Lower lobe of right lung (tissue), 2 donors: ENCODE measurements around the gene KCTD14. TPM values are rescaled to one million over a fixed set of nuclear protein-coding genes. Genes with fewer than 3 reads are reported as not detected.
"Not testable (repeated sequence)": the region's sequence is repeated elsewhere in the genome, so short reads cannot be mapped to it uniquely, and the experiment has no call there.

Source experiments
- ATAC-seq, 2 donors: fragments of 200-7000 bp; cut with Tn5 transposase; one replicate each; pipeline ENCODE4 v1.9.1; 2020 to 2022; ENCODE audit warnings: mild to moderate bottlenecking in 2 of 2, moderate library complexity in 2 of 2
- DNase-seq: peaks from one replicate; pipeline ENCODE4 v3.0.0-alpha.2; 2020
- H3K27ac ChIP-seq: fragments of 200-600 bp; one replicate; pipeline ENCODE4 v1.8.0; 2022
- H3K27me3 ChIP-seq: fragments of 200-600 bp; one replicate; pipeline ENCODE4 v1.8.0; 2022; ENCODE audit warnings: low read depth
- H3K36me3 ChIP-seq: fragments of 200-600 bp; one replicate; pipeline ENCODE4 v1.8.0; 2022; ENCODE audit warnings: mild to moderate bottlenecking
- H3K4me1 ChIP-seq: fragments of 200-600 bp; one replicate; pipeline ENCODE4 v1.8.0; 2022
- H3K4me3 ChIP-seq: fragments of 200-600 bp; one replicate; pipeline ENCODE4 v1.8.0; 2022; ENCODE audit warnings: mild to moderate bottlenecking
- H3K9me3 ChIP-seq: fragments of 200-600 bp; one replicate; pipeline ENCODE4 v1.8.0; 2022
- intact Hi-C: fragments of 100-400 bp; cut with DNase I; formaldehyde crosslinking; loops from one replicate; pipeline ENCODE4 v1.11.0; 2022
- total RNA-seq: library from RNA; stranded (reverse); fragmentation: NEBNext Ultra II Directional; extraction: Animal tissue kit (Norgen Biotek cat#: 25700); gene quantifications from one replicate; pipeline ENCODE4 v1.2.1, GENCODE V29; 2021
- TF ChIP-seq, protein P1 (sequence below): fragments of 200-600 bp; IDR thresholded peaks from one replicate; pipeline ENCODE4 v1.8.0; 2022; ENCODE audit warnings: antibody characterized with exemption, mild to moderate bottlenecking
- donor health status: DM: no; HTN: yes; CAD: no; lungs with severe emphysema.

The KCTD14 gene
- total RNA-seq, 1 donor from 2014 or later, result 12.3 TPM

DNA sequence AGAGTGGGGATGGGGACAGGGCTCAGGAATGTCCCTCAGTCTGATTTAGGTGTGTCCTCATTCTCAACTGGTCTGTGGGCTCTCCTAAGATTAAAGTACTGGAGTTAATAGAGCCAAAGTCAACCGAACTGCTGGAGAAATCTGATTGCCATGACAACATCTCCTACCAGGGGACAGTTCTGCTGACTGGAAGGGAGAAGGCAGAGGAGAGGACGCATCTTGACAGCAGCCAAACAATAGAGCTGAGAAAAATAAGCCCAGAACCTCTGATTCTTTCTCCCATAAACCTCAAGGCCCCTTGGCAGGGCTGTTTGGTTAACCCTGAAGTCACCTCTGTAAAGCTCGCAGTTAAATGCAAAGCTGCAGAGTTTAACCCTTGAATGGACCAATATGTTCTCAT, 2.8 kb downstream of the KCTD14 start:
- ATAC-seq (peak in 1 of 2 donors; percentile 29), DNase-seq (no peak)
- H3K4me1 ChIP-seq, result peaks cover 8% of the 10 kb centered on the region
- H3K4me3 ChIP-seq, result no peak overlapping the region
- TF ChIP-seq, protein P1, sequence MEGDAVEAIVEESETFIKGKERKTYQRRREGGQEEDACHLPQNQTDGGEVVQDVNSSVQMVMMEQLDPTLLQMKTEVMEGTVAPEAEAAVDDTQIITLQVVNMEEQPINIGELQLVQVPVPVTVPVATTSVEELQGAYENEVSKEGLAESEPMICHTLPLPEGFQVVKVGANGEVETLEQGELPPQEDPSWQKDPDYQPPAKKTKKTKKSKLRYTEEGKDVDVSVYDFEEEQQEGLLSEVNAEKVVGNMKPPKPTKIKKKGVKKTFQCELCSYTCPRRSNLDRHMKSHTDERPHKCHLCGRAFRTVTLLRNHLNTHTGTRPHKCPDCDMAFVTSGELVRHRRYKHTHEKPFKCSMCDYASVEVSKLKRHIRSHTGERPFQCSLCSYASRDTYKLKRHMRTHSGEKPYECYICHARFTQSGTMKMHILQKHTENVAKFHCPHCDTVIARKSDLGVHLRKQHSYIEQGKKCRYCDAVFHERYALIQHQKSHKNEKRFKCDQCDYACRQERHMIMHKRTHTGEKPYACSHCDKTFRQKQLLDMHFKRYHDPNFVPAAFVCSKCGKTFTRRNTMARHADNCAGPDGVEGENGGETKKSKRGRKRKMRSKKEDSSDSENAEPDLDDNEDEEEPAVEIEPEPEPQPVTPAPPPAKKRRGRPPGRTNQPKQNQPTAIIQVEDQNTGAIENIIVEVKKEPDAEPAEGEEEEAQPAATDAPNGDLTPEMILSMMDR, result no peak
- peaks cover 8% of the 10 kb centered on the region for H3K36me3 ChIP-seq
- H3K9me3 ChIP-seq, result no peaks in the 10 kb centered on the region
- no peak overlapping the region for H3K27ac ChIP-seq
- intact Hi-C loops, result no loop called here
- H3K27me3 ChIP-seq, result no peaks in the 10 kb centered on the region

DNA sequence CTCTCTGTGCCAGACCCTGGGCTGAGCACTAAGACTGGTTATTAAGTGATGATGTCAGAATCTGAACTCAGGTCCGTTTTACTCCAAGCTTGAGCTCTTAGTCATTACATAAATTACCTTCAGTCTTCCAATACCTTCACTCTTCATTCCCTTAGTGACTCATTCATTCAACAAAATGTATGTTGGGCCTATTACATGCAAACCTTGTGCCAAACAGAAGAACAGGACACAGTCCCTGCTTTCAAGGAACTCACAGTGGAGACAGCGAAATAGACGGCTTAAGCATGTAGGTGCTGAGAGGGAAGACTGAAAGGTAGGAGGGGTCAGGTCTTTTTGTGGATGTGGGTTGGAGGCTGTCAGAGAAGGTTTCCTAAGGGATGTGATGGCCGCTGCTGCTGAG, 3.3 kb downstream of the KCTD14 start:
- no peak overlapping the region for H3K27ac ChIP-seq
- H3K9me3 ChIP-seq, result no peaks in the 10 kb centered on the region
- peaks cover 8% of the 10 kb centered on the region for H3K4me1 ChIP-seq
- TF ChIP-seq, protein P1, result no peak
- ATAC-seq, result no peak
- H3K27me3 ChIP-seq, result no peaks in the 10 kb centered on the region
- peaks cover 8% of the 10 kb centered on the region for H3K36me3 ChIP-seq
- intact Hi-C loops, result no loop called here
- no peak for DNase-seq
- no peak overlapping the region for H3K4me3 ChIP-seq

DNA sequence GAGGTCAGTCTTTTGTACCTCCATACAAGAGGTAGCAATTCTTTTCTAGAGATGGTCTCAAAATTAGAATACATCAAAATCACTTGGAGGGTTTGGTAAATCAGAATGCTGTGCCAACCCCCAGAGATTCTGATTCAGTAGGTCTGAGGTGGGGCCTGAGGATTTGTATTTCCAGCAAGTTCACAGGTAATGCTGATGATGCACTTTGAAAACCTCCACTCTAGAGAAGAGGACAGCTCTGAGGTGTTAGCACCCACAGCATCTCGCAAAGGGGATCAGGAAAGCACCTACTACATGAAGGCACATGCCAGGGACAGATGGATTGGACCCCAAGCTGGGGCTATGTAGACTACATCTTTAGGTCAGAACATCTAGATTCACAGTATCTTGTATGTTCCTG, 7.2 kb downstream of the KCTD14 start:
- intact Hi-C loops, result no loop called here
- Histone ChIP-seq H3K27me3 (no peaks in the 10 kb centered on the region), H3K4me3 (no peak overlapping the region), H3K27ac (no peak overlapping the region), H3K4me1 (no peaks in the 10 kb centered on the region), H3K9me3 (no peaks in the 10 kb centered on the region), H3K36me3 (peaks cover 8% of the 10 kb centered on the region)
- no peak for DNase-seq
- no peak for ATAC-seq
- TF ChIP-seq, protein P1, result no peak

DNA sequence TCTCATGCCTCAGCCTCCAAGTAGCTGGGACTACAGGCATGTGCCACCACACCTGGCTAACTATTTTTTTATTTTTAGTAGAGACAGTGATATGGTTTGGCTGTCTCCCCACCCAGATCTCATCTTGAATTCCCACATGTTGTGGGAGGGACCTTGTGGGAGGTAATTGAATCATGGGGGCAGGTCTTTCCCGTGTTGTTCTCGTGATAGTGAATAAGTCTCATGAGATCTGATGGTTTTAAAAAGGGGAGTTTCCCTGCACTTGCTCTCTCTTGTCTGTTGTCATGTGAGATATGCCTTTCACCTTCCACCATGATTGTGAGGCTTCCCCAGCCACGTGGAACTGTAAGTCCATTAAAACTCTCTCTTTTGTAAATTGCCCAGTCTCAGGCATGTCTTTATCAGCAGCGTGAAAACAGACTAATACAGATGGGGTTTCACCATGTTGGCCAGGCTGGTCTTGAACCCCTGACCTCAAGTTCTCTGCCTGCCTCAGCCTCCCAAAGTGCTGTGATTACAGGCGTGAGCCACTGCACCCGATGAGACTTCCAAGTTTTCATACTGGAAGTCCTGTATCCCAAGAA, 8.0 kb downstream of the KCTD14 start:
- H3K36me3 ChIP-seq, H3K4me3 ChIP-seq, intact Hi-C loops, DNase-seq, ATAC-seq, H3K4me1 ChIP-seq, H3K27me3 ChIP-seq, H3K9me3 ChIP-seq, H3K27ac ChIP-seq: not testable (repeated sequence)

DNA sequence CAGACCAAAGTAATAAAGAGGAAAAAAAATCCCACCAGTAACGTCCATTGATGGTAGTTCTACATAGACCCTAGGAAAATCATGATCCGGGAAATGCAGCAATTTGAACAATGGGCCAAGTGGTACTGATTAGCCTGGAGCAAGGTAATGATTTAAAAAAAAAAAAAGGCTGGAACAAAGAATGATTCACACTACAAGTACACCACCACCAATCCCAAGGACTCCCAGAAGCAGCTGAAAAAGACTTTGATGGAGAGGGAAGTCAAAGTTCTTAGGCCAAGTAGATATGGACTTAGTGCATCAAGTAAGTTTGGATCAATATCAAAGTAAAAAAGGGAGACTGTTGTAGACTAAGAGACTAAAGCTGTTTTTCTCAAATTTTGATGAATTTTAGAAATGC, 11.8 kb downstream of the KCTD14 start:
- intact Hi-C loops, result no loop called here
- H3K4me3 ChIP-seq, result no peak overlapping the region

DNA sequence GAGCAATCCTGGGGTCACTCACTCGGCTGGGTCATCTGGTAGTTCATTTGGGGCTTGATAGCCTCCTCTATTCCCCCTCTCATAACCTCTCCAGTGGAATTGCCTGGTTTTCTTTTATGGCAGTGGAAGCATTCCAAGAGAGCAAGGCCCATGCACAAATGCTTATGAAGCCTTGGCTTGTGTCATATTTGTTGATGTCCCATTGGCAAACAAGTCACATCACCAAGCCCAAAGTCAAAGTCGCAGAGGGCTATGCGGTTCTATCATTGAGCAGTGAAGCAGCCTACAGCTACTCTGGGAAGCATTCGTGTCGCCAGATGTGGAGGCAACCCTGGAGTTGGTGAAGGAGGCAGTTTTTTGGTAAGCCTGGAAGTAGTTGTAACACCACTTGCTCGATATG, 12.3 kb downstream of the KCTD14 start:
- TF ChIP-seq, protein P1, result no peak

More for the DNA sequence above, 11.8 kb downstream of the KCTD14 start:
- no peak for ATAC-seq
- no peaks in the 10 kb centered on the region for H3K27me3 ChIP-seq
- no peaks in the 10 kb centered on the region for H3K4me1 ChIP-seq
- H3K9me3 ChIP-seq, result no peaks in the 10 kb centered on the region
- H3K36me3 ChIP-seq, result peaks cover 3% of the 10 kb centered on the region
- DNase-seq, result no peak
- H3K27ac ChIP-seq, result no peak overlapping the region
- TF ChIP-seq, protein P1, result no peak

More for the DNA sequence above, 12.3 kb downstream of the KCTD14 start:
- no peaks in the 10 kb centered on the region for H3K9me3 ChIP-seq
- H3K27me3 ChIP-seq, result no peaks in the 10 kb centered on the region
- H3K27ac ChIP-seq, result no peak overlapping the region
- H3K4me1 ChIP-seq, result no peaks in the 10 kb centered on the region
- intact Hi-C loops, result no loop called here
- H3K36me3 ChIP-seq, result no peaks in the 10 kb centered on the region
- H3K4me3 ChIP-seq, result no peak overlapping the region
- DNase-seq, result no peak
- ATAC-seq, result no peak
